SU-DHL-6 (cell line): ENCODE measurements around the gene EPHA6.

Experiments used
- H2AFZ ChIP-seq: fragments of 200-600 bp; sonication (generic); 2 replicates; pipeline ENCODE4 v1.6.1; 2014; ENCODE audit warnings: low read depth, mild to moderate bottlenecking, moderate library complexity, mixed read lengths, antibody characterized with exemption, low read length; ENCODE audit not compliant: severe bottlenecking
- H3F3A ChIP-seq: fragments of 200-600 bp; shearing (Covaris generic); 2 replicates; pipeline ENCODE4 v1.6.0; 2016; ENCODE audit warnings: antibody characterized with exemption, mild to moderate bottlenecking; ENCODE audit not compliant: insufficient read depth
- H3K27ac ChIP-seq: fragments of 200-600 bp; sonication (generic); 2 replicates; pipeline ENCODE4 v1.5.1; 2016; ENCODE audit warnings: low read depth, mild to moderate bottlenecking, low read length, moderate library complexity, mixed read lengths
- H3K27me3 ChIP-seq: fragments of 200-600 bp; sonication (generic), shearing (Covaris generic); 2 replicates; pipeline ENCODE4 v1.6.0; 2014; ENCODE audit warnings: mild to moderate bottlenecking, low read length
- H3K36me3 ChIP-seq: fragments of 200-600 bp; sonication (generic); 2 replicates; pipeline ENCODE4 v1.6.1; 2014; ENCODE audit warnings: mild to moderate bottlenecking, low read length, mixed read lengths
- H3K4me2 ChIP-seq: fragments of 300-600, 200-600 bp; shearing (Covaris generic), sonication (generic); 2 replicates; pipeline ENCODE4 v1.6.0; 2014; ENCODE audit warnings: low read length, low read depth, mild to moderate bottlenecking; ENCODE audit not compliant: poor library complexity, severe bottlenecking
- H3K4me3 ChIP-seq: fragments of 200-600 bp; sonication (generic); 2 replicates; pipeline ENCODE4 v1.5.1; 2014; ENCODE audit warnings: antibody characterized with exemption, low read length, mild to moderate bottlenecking, mixed read lengths; ENCODE audit not compliant: insufficient read depth, poor library complexity, severe bottlenecking
- H3K79me2 ChIP-seq: fragments of 200-600 bp; sonication (generic); 2 replicates; pipeline ENCODE4 v1.6.1; 2014; ENCODE audit warnings: mild to moderate bottlenecking, low read length, moderate library complexity; ENCODE audit not compliant: insufficient read depth
- H3K9ac ChIP-seq: fragments of 200-600 bp; sonication (generic); 2 replicates; pipeline ENCODE4 v1.7.0; 2014; ENCODE audit warnings: mild to moderate bottlenecking, low read length
- H3K9me2 ChIP-seq: fragments of 200-600 bp; sonication (generic); replicated peaks from 2 replicates; pipeline ENCODE4 v1.6.1; 2014; ENCODE audit warnings: low read length; ENCODE audit not compliant: insufficient read depth
- H3K9me3 ChIP-seq: fragments of 200-600 bp; sonication (generic); 2 replicates; pipeline ENCODE4 v1.6.1; 2014; ENCODE audit warnings: low read length, mixed read lengths; ENCODE audit not compliant: insufficient read depth
- H4K20me1 ChIP-seq: fragments of 200-600 bp; sonication (generic); 2 replicates; pipeline ENCODE4 v1.6.1; 2014; ENCODE audit warnings: low read depth, mild to moderate bottlenecking, antibody characterized with exemption, low read length, moderate library complexity, mixed read lengths
- CTCF ChIP-seq: fragments of 200-600 bp; sonication (generic); IDR thresholded peaks from one replicate; pipeline ENCODE4 v1.5.1; 2017; ENCODE audit warnings: antibody characterized with exemption, mild to moderate bottlenecking, low read length, moderate library complexity; ENCODE audit not compliant: insufficient read depth, poor library complexity, severe bottlenecking
- EZH2phosphoT487 ChIP-seq: fragments of 200-600 bp; sonication (generic), shearing (Covaris generic); conservative IDR thresholded peaks from 2 replicates; pipeline ENCODE4 v1.6.1; 2018; ENCODE audit warnings: mild to moderate bottlenecking, antibody characterized with exemption, low read length, moderate library complexity, mixed read lengths

The EPHA6 gene

GRCh38 chr3:97297032-97297431 lies 482.6 kb downstream of the EPHA6 start:
- Histone ChIP-seq H3K9me3 (no peaks in the 10 kb centered on the region), H3K27ac (no peak overlapping the region), H3K4me3 (no peak overlapping the region), H4K20me1 (no peaks in the 10 kb centered on the region), H3K4me2 (no peak overlapping the region), H3K36me3 (no peaks in the 10 kb centered on the region), H3K9me2 (no peaks in the 10 kb centered on the region), H3K79me2 (no peaks in the 10 kb centered on the region), H2AFZ (no peak overlapping the region), H3K9ac (no peak overlapping the region), H3K27me3 (no peaks in the 10 kb centered on the region), H3F3A (no peaks in the 10 kb centered on the region)
- TF ChIP-seq CTCF (no peak), EZH2phosphoT487 (no peak)

GRCh38 chr3:97301114-97301513 lies 486.7 kb downstream of the EPHA6 start:
- Histone ChIP-seq H3K36me3 (no peaks in the 10 kb centered on the region), H2AFZ (no peak overlapping the region), H3K4me3 (no peak overlapping the region), H3K9ac (no peak overlapping the region), H4K20me1 (no peaks in the 10 kb centered on the region), H3K79me2 (no peaks in the 10 kb centered on the region), H3K9me3 (no peaks in the 10 kb centered on the region), H3K27ac (no peak overlapping the region), H3K9me2 (no peaks in the 10 kb centered on the region), H3K27me3 (no peaks in the 10 kb centered on the region), H3F3A (no peaks in the 10 kb centered on the region), H3K4me2 (no peak overlapping the region)
- no peak for TF ChIP-seq CTCF
- TF ChIP-seq EZH2phosphoT487: no peak

GRCh38 chr3:97306226-97306625 lies 491.8 kb downstream of the EPHA6 start:
- H3K36me3 ChIP-seq: no peaks in the 10 kb centered on the region
- H3K9me2 ChIP-seq: no peaks in the 10 kb centered on the region
- no peak overlapping the region for H3K9ac ChIP-seq
- TF ChIP-seq CTCF: no peak
- no peak for TF ChIP-seq EZH2phosphoT487
- H3K79me2 ChIP-seq: no peaks in the 10 kb centered on the region
- H3K27me3 ChIP-seq: no peaks in the 10 kb centered on the region
- no peaks in the 10 kb centered on the region for H4K20me1 ChIP-seq
- no peak overlapping the region for H3K4me3 ChIP-seq
- no peak overlapping the region for H2AFZ ChIP-seq
- no peaks in the 10 kb centered on the region for H3F3A ChIP-seq
- H3K4me2 ChIP-seq: no peak overlapping the region
- H3K9me3 ChIP-seq: no peaks in the 10 kb centered on the region
- no peak overlapping the region for H3K27ac ChIP-seq
